HCT116 (cell line): Measurements from ENCODE around the gene BRWD1. TPM values are rescaled to one million over a fixed set of nuclear protein-coding genes. Genes with fewer than 3 reads are reported as not detected.

Experiments used
- ATAC-seq: fragments of 200-7000 bp; cut with Tn5 transposase; 2 replicates; pipeline ENCODE4 v1.9.1; 2020; ENCODE audit warnings: mild to moderate bottlenecking, moderate library complexity
- BruUV-seq: library from RNA; stranded (reverse); fragments of 400-500 nt; replicated peaks from 2 replicates; lab custom pipeline; 2021; lab: Mats Ljungman, UMichigan
- CTCF ChIA-PET: fragments of 300-600 bp; sonication (Branson Sonifier 250); formaldehyde crosslinking; loops from one replicate; lab custom pipeline; 2021; ENCODE audit warnings: antibody characterized with exemption; lab: Charles Lee
- POLR2A ChIA-PET: fragments of 300-600, 350-600 bp; sonication (Branson Sonifier 250); formaldehyde crosslinking; loops from one replicate; lab custom pipeline; 2021; ENCODE audit warnings: antibody characterized with exemption; lab: Charles Lee
- RAD21 ChIA-PET, 2 experiments: fragments of 300-600 bp; sonication (Branson Sonifier 250); formaldehyde crosslinking; loops; one replicate each; lab custom pipeline; 2023; ENCODE audit warnings: low total read pairs in 2 of 2; ENCODE audit not compliant: uncharacterized antibody in 2 of 2, unreplicated experiment in 2 of 2, low non-redundant PET in 1 of 2; lab: Charles Lee
- DNase-seq: peaks from one replicate; pipeline ENCODE4 v3.0.0-alpha.2; 2010; ENCODE audit warnings: low read depth, low spot score
- H2AFZ ChIP-seq: fragments of 200-600 bp; shearing (Covaris generic), sonication (generic); 2 replicates; pipeline ENCODE4 v1.6.1; 2017; ENCODE audit warnings: low read depth, mixed run types, mixed read lengths, antibody characterized with exemption, low read length; ENCODE audit not compliant: poor library complexity, severe bottlenecking
- H3K27ac ChIP-seq: 2 replicates; pipeline ENCODE4 v1.5.1; 2012; ENCODE audit warnings: low read depth, low read length
- H3K27me3 ChIP-seq: fragments of 200-600 bp; sonication (generic); 2 replicates; pipeline ENCODE4 v1.6.1; 2016; ENCODE audit warnings: mixed run types, low read length, mixed read lengths; ENCODE audit not compliant: insufficient read depth
- H3K36me3 ChIP-seq, 2 experiments: fragments of 200-500 bp in 1 of 2; fragments of 200-600 bp in 1 of 2; sonication (Bioruptor generic) in 1 of 2; sonication (generic) in 1 of 2; 2 replicates each; pipeline versions ENCODE4 v1.5.1 to v1.6.1; 2014 to 2016; ENCODE audit warnings: low read length in 2 of 2, inconsistent platforms in 1 of 2, mixed read lengths in 1 of 2, mixed run types in 1 of 2; ENCODE audit not compliant: insufficient read depth in 2 of 2, control insufficient read depth in 1 of 2
- H3K4me1 ChIP-seq, 2 experiments: fragments of 200-600 bp in 1 of 2; sonication (generic) in 1 of 2; 2 replicates each; pipeline versions ENCODE4 v1.5.1 to v1.6.1; 2012 to 2017; ENCODE audit warnings: low read length in 2 of 2, inconsistent platforms in 1 of 2, mild to moderate bottlenecking in 1 of 2, mixed read lengths in 1 of 2, mixed run types in 1 of 2, moderate library complexity in 1 of 2; ENCODE audit not compliant: insufficient read depth in 2 of 2, control insufficient read depth in 1 of 2
- H3K4me2 ChIP-seq: fragments of 200-600 bp; sonication (generic); 2 replicates; pipeline ENCODE4 v1.6.1; 2017; ENCODE audit warnings: mixed run types, low read length, mixed read lengths
- H3K4me3 ChIP-seq, 2 experiments: fragments of 200-600 bp in 1 of 2; sonication (generic) in 1 of 2; replicated peaks in 1 of 2; 2 replicates each; pipeline ENCODE4 v1.5.1; 2011 to 2016; ENCODE audit warnings: low read length in 2 of 2, control low read depth in 1 of 2, low read depth in 1 of 2, mild to moderate bottlenecking in 1 of 2, mixed read lengths in 1 of 2, mixed run types in 1 of 2
- H3K79me2 ChIP-seq: fragments of 200-600 bp; sonication (generic); 2 replicates; pipeline ENCODE4 v1.6.1; 2017; ENCODE audit warnings: mild to moderate bottlenecking, mixed run types, low read length, moderate library complexity, mixed read lengths; ENCODE audit not compliant: insufficient read depth
- H3K9ac ChIP-seq: fragments of 200-600 bp; sonication (generic); 2 replicates; pipeline ENCODE4 v1.6.1; 2016; ENCODE audit warnings: low read length, mixed read lengths
- H3K9me2 ChIP-seq: fragments of 200-600 bp; sonication (generic), shearing (Covaris generic); 2 replicates; pipeline ENCODE4 v1.6.1; 2017; ENCODE audit warnings: mixed run types, mild to moderate bottlenecking, moderate library complexity; ENCODE audit not compliant: insufficient read depth
- H3K9me3 ChIP-seq, 2 experiments: fragments of 200-500 bp in 1 of 2; fragments of 200-600 bp in 1 of 2; sonication (Bioruptor generic) in 1 of 2; sonication (generic) in 1 of 2; 2 replicates each; pipeline ENCODE4 v1.6.1; 2014 to 2017; ENCODE audit warnings: low read length in 2 of 2, mixed read lengths in 2 of 2, inconsistent platforms in 1 of 2, low read depth in 1 of 2, mild to moderate bottlenecking in 1 of 2, mixed run types in 1 of 2, moderate library complexity in 1 of 2; ENCODE audit not compliant: control insufficient read depth in 1 of 2, insufficient read depth in 1 of 2
- H4K20me1 ChIP-seq: fragments of 200-600 bp; sonication (generic), shearing (Covaris generic); 2 replicates; pipeline ENCODE4 v1.6.1; 2017; ENCODE audit warnings: mixed run types, mild to moderate bottlenecking, moderate library complexity; ENCODE audit not compliant: insufficient read depth
- REST ChIP-seq: IDR thresholded peaks from 2 replicates; pipeline ENCODE4 v1.6.1; 2012; ENCODE audit warnings: low read depth
- SIN3A ChIP-seq: IDR thresholded peaks from 2 replicates; pipeline ENCODE4 v1.6.1; 2012; ENCODE audit warnings: low read depth
- ZBTB33 ChIP-seq: IDR thresholded peaks from 2 replicates; pipeline ENCODE4 v1.6.1; 2011; ENCODE audit warnings: mild to moderate bottlenecking, low read length, moderate library complexity; ENCODE audit not compliant: insufficient replicate concordance; ENCODE audit errors: extremely low read depth
- ZFX ChIP-seq: fragments of 450-650 bp; IDR thresholded peaks from 2 replicates; pipeline ENCODE4 v1.6.1; 2017
- intact Hi-C: fragments of 100-400 bp; cut with micrococcal nuclease; formaldehyde crosslinking; loops from 2 replicates; pipeline ENCODE4 v1.10.0; 2022
- total RNA-seq: library from RNA; stranded (reverse); gene quantifications from one replicate; pipeline ENCODE4 v1.2.1, GENCODE V29; 2021; ENCODE audit not compliant: unreplicated experiment

Gene BRWD1
- total RNA-seq, 1 experiment from 2014 or later: 33.1 TPM

- H3K4me1 ChIP-seq: peaks cover 10 to 19% of the 10 kb centered on the region in 2 experiments; a peak in 3 of 4 replicates
- no peaks in the 10 kb centered on the region for H3K27me3 ChIP-seq
- BruUV-seq: no TSS peak
- peaks cover 0 to 16% of the 10 kb centered on the region in 2 experiments; a peak in 3 of 4 replicates for H3K36me3 ChIP-seq
- intact Hi-C loops: loop anchor here (5.0 kb wide), 1 partner anchor 34 kb away; the partner anchor contains the start of gene HMGN1
- no peaks in the 10 kb centered on the region for H3K9me3 ChIP-seq
- CTCF ChIA-PET: no interaction called here
- DNase-seq (no peak), ATAC-seq (peak; percentile 43)
- H2AFZ ChIP-seq: no peak overlapping the region
- H3K27ac ChIP-seq: peak overlapping the region; percentile 70
- peak overlapping the region; percentile 83 for H3K9ac ChIP-seq
- TF ChIP-seq ZFX (peak; percentile 96), ZBTB33 (no peak), SIN3A (no peak), REST (no peak)
- POLR2A ChIA-PET: interaction anchor here (0.6 to 1.6 kb wide), 2 partner anchors 129 to 249 kb away, joined by 3 read pairs; no protein-coding TSS in a partner anchor
- peak overlapping the region; percentile 84 for H3K4me2 ChIP-seq
- H3K79me2 ChIP-seq: peaks cover 41% of the 10 kb centered on the region
- peaks cover 4% of the 10 kb centered on the region; the same call in 1 of the 2 replicates for H3K9me2 ChIP-seq
- H4K20me1 ChIP-seq: peaks cover 7% of the 10 kb centered on the region; the same call in 1 of the 2 replicates
- RAD21 ChIA-PET: interaction anchor here in 1 of 2 experiments (0.6 kb wide), 1 partner anchor 52 kb away, joined by 4 read pairs; no protein-coding TSS in a partner anchor
- peak overlapping the region; percentile 51 to 71 for H3K4me3 ChIP-seq
Observed at GRCh38 chr21:39313042-39313570, 326 bp downstream of the BRWD1 start.
